ENCODE results near the gene COL11A2.

COL11A2 gene

DNA sequence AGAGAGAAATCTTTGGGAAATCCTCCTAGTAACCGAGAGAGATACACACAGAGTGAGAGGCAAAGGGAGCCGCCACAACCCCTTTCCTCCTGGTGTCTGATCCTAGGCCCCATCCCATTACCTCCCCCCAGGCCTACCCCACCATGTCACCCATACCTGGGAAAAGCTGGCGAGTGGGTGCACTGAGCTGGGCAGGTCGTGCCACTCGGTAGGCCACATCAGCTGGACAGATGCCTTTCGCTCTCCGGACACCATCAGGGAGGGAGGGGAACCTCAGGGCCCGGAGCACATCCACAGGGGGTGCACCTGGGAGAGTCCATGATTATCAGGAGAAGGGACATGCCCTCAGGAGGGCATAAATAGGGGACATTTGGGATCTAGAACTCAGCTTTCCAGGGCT lies 3.1 kb downstream of the COL11A2 start:
- DNase-seq (ENCODE audit: low spot score), result no peak
- no peak overlapping the region for H3K27ac ChIP-seq
- ChIA-PET CTCF (interaction anchor here (1.6 kb wide), 1 partner anchor 16 kb away, joined by 6 read pairs; no protein-coding TSS in a partner anchor), POLR2A (ENCODE audit: low non-redundant PET) (no interaction called here)
- TF ChIP-seq, protein P1, sequence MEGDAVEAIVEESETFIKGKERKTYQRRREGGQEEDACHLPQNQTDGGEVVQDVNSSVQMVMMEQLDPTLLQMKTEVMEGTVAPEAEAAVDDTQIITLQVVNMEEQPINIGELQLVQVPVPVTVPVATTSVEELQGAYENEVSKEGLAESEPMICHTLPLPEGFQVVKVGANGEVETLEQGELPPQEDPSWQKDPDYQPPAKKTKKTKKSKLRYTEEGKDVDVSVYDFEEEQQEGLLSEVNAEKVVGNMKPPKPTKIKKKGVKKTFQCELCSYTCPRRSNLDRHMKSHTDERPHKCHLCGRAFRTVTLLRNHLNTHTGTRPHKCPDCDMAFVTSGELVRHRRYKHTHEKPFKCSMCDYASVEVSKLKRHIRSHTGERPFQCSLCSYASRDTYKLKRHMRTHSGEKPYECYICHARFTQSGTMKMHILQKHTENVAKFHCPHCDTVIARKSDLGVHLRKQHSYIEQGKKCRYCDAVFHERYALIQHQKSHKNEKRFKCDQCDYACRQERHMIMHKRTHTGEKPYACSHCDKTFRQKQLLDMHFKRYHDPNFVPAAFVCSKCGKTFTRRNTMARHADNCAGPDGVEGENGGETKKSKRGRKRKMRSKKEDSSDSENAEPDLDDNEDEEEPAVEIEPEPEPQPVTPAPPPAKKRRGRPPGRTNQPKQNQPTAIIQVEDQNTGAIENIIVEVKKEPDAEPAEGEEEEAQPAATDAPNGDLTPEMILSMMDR (conservative IDR thresholded peaks at IDR 0.05; ENCODE audit: low read depth), result no peak

DNA sequence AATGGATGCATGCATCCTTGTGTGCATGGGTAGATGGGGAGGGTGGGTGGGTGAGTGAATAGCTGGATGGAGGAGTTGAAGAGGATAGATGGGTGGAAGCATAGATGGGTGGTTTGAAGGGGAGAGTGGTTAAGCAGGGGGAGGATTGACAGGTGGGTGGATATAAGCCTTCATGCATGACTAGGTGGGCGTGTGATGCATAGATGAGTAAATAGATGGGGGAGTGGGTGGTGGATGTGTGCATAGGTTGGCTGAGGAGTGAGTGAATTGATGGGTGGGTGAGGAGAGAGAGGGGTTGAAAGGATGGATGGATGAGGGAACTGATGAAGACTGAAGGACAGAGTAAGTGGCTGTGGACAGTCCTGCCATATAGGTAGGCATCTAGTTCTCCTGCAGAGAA lies 4.5 kb downstream of the COL11A2 start:
- POLR2A ChIA-PET (ENCODE audit: low non-redundant PET), result no interaction called here

DNA sequence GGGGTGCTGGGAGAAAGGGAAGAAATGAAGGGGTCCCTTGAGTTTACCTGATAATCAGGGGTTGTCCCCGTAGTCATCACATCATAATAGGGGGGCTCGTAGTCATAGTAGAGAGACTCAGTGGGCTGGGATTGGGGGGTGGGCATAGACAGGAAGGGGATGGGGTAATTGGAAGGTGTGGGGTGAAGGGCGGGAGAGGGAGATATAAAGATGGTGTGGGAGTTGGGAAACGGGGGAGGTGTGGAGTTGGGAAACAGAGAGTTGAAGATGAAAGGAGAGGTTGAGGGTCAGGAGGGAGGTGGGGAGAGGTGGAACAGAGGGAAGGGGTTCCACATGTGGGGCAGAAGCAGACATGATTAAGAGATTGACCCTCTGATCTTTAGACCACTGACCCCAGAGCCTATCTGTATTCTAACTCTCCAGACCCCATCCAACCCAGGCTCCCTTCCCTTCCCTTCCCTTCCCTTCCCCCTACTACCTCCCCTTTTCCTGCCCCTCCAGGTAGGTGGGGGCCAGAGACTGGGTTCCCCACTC lies 6.5 kb downstream of the COL11A2 start:
- no peak overlapping the region for H3K27ac ChIP-seq
- POLR2A ChIA-PET (ENCODE audit: low non-redundant PET), result no interaction called here
- no peak for DNase-seq (ENCODE audit: low spot score)
- TF ChIP-seq, protein P1 (conservative IDR thresholded peaks at IDR 0.05; ENCODE audit: low read depth), result no peak
- CTCF ChIA-PET, result no interaction called here

More for the DNA sequence above, 4.5 kb downstream of the COL11A2 start:
- TF ChIP-seq, protein P1 (conservative IDR thresholded peaks at IDR 0.05; ENCODE audit: low read depth), result no peak
- no peak for DNase-seq (ENCODE audit: low spot score)
- CTCF ChIA-PET, result interaction anchor here (0.6 kb wide), 1 partner anchor 1283 kb away, joined by 5 read pairs; no protein-coding TSS in a partner anchor
- no peak overlapping the region for H3K27ac ChIP-seq

DNA sequence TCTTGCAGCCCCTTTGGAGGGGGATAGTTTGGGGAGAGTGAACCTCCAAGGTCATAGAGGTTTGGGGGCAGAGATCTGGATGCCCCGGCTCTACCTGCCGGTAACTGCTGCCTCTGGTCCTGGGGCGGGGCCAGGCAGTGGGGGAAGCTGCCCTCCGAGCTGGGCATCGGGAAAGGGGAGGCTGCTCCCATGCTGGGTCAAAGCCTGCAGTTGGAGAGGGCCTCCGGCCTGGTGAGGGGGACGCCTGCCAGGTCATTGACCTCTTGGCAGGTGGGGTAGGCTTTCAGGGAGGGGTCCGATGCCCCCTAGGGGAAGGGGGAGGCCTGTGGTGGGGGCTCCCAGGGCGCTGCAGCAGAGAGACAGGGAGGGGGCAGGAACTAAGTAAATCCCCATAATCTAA lies 7.1 kb downstream of the COL11A2 start:
- ChIA-PET CTCF (no interaction called here), POLR2A (ENCODE audit: low non-redundant PET) (no interaction called here)
- DNase-seq (ENCODE audit: low spot score), result no peak
- TF ChIP-seq, protein P1 (conservative IDR thresholded peaks at IDR 0.05; ENCODE audit: low read depth), result no peak
- H3K27ac ChIP-seq, result no peak overlapping the region

DNA sequence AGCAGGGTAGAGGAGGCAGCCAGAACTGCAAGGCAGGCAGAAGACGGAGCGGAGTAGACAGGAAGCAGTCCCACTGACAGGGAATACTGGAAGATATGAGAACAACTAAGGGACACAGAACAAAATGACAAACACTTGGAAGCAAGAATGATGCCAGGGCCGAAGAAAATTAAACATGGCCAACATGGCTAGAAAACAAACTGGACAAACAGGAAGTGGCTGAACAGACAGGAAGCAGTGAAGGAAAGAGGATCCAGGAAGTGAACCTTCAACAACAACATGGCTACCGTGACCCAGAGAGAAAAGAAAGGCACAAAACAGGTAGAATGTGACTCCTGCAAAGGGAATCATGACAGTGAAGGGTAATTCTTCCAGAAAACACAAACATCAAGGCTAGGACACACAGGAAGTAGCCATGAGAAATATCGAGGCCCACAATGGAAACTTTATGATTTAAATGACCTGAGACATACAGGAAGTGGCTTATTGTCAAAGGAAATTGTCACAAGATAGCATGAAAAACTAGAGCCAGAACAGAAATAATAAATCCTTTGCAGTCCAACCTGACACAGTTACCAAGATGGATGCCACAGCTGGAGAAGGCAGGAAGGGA lies 9.1 kb downstream of the COL11A2 start:
- no peak overlapping the region for H3K27ac ChIP-seq
- TF ChIP-seq, protein P1 (conservative IDR thresholded peaks at IDR 0.05; ENCODE audit: low read depth), result no peak
- POLR2A ChIA-PET (ENCODE audit: low non-redundant PET), result no interaction called here
- CTCF ChIA-PET, result no interaction called here
- no peak for DNase-seq (ENCODE audit: low spot score)

DNA sequence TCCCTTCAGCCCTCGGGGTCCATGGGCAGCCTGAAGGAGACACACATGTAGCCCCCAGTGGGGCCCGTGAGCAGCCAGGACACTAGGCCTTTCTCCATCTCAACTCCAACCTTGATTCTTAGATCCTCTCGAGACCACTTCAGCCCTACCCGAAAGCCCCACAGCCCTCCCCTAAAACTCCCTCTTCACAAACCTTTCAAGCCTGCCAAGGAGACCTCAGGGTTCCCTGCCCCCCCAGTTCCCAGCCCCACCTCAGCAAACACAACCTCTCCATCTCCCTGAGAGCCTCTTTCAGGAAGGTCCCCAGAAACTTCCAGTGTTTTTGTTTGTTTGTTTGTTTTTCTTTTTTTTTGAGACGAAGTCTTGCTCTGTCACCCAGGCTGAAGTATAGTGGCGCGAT lies 11.1 kb downstream of the COL11A2 start:
- TF ChIP-seq, protein P1 (conservative IDR thresholded peaks at IDR 0.05; ENCODE audit: low read depth), result no peak
- H3K27ac ChIP-seq, result no peak overlapping the region
- POLR2A ChIA-PET (ENCODE audit: low non-redundant PET), result no interaction called here
- CTCF ChIA-PET, result interaction anchor here (0.7 kb wide), 1 partner anchor 70 kb away, joined by 4 read pairs; no protein-coding TSS in a partner anchor
- no peak for DNase-seq (ENCODE audit: low spot score)
